A549 (cell line): ENCODE results near the gene GSTO2.

ENCODE experiments used
- CHD2 ChIP-seq: fragments of 150-350 bp; IDR thresholded peaks from 2 replicates; pipeline ENCODE4 v1.6.1; 2014; ENCODE audit warnings: low read length; ENCODE audit not compliant: partially characterized antibody
- EP300 ChIP-seq, 2 experiments: fragments of >200 bp; sonication (Bioruptor Twin); formaldehyde crosslinking; IDR thresholded peaks; 2 replicates in 1 of 2; 3 replicates in 1 of 2; pipeline ENCODE4 v1.6.1; 2016 to 2017
- FOSB ChIP-seq: fragments of 250-450 bp; sonication (Bioruptor Pico); IDR thresholded peaks from 2 replicates; pipeline ENCODE4 v1.5.0; 2020; ENCODE audit warnings: mild to moderate bottlenecking, moderate library complexity
- JUNB ChIP-seq: fragments of >200 bp; sonication (Bioruptor Twin); formaldehyde crosslinking; IDR thresholded peaks from 2 replicates; pipeline ENCODE4 v1.6.1; 2016
- MAFK ChIP-seq: fragments of 450-650 bp; IDR thresholded peaks from 2 replicates; pipeline ENCODE4 v1.6.1; 2014; ENCODE audit not compliant: partially characterized antibody
- MAZ ChIP-seq: fragments of 150-350 bp; IDR thresholded peaks from 2 replicates; pipeline ENCODE4 v1.6.1; 2014; ENCODE audit warnings: antibody characterized with exemption, low read depth, low read length, borderline replicate concordance
- POLR2A ChIP-seq: IDR thresholded peaks from 2 replicates; pipeline ENCODE4 v1.6.1; 2012; ENCODE audit warnings: mild to moderate bottlenecking, low read length
- POLR2AphosphoS2 ChIP-seq: conservative IDR thresholded peaks from 2 replicates; pipeline ENCODE4 v1.6.1; 2012; ENCODE audit warnings: low read length, improper control_type of control experiment, inconsistent platforms
- RCOR1 ChIP-seq: fragments of 150-350 bp; IDR thresholded peaks from 2 replicates; pipeline ENCODE4 v1.6.1; 2014; ENCODE audit warnings: antibody characterized with exemption, low read length, low read depth
- SREBF2 ChIP-seq: fragments of 450-650 bp; IDR thresholded peaks from 2 replicates; pipeline ENCODE4 v1.6.1; 2014; ENCODE audit warnings: mild to moderate bottlenecking, moderate library complexity
- TF ChIP-seq, protein P1 (sequence below): fragments of >200 bp; sonication (Bioruptor Twin); formaldehyde crosslinking; IDR thresholded peaks from 3 replicates; pipeline ENCODE4 v1.5.1; 2016
- TF ChIP-seq, protein P2 (sequence below): fragments of 250-450 bp; sonication (Bioruptor Pico); IDR thresholded peaks from 2 replicates; pipeline ENCODE4 v1.5.0; 2021; ENCODE audit warnings: mild to moderate bottlenecking, moderate library complexity, borderline replicate concordance

DNA sequence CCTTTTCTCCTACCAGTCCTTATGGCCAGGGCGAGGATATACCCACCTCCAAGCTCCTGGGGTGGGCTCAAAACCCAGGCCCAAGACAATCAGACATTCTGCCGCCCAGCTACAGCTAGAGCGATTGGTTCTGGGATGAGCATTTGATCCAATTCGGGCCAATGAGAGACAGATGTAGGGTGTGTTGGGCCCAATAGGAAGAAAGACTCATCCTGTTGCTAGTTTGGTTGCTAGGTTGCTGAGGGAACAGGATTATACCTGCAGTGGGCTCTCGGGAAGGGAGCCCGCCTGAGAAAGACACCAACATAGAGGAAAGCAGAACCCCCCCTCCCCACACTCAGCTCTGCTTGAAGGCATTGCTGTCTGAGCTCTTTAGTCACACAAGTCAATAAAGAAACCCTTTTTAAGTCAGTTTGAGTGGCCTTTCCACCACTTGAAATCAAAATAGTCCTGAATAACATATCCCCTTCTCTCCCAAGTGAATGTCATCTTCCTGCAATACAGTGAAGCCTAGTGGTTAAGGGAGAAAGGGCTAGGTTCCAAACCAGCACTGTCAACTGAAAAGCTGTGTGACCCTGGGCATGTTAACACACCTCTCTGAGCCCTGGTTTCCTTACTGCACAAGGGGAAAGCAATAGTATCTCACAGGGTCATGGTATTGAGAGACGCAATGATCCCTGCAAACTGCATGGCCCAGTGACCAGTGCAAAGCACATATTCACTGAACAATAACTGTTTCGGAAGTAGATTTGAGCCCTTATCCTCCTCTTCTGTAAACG, 47.5 kb downstream of the GSTO2 start:
- TF ChIP-seq, protein P1, sequence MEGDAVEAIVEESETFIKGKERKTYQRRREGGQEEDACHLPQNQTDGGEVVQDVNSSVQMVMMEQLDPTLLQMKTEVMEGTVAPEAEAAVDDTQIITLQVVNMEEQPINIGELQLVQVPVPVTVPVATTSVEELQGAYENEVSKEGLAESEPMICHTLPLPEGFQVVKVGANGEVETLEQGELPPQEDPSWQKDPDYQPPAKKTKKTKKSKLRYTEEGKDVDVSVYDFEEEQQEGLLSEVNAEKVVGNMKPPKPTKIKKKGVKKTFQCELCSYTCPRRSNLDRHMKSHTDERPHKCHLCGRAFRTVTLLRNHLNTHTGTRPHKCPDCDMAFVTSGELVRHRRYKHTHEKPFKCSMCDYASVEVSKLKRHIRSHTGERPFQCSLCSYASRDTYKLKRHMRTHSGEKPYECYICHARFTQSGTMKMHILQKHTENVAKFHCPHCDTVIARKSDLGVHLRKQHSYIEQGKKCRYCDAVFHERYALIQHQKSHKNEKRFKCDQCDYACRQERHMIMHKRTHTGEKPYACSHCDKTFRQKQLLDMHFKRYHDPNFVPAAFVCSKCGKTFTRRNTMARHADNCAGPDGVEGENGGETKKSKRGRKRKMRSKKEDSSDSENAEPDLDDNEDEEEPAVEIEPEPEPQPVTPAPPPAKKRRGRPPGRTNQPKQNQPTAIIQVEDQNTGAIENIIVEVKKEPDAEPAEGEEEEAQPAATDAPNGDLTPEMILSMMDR = no peak
- TF ChIP-seq, protein P2, sequence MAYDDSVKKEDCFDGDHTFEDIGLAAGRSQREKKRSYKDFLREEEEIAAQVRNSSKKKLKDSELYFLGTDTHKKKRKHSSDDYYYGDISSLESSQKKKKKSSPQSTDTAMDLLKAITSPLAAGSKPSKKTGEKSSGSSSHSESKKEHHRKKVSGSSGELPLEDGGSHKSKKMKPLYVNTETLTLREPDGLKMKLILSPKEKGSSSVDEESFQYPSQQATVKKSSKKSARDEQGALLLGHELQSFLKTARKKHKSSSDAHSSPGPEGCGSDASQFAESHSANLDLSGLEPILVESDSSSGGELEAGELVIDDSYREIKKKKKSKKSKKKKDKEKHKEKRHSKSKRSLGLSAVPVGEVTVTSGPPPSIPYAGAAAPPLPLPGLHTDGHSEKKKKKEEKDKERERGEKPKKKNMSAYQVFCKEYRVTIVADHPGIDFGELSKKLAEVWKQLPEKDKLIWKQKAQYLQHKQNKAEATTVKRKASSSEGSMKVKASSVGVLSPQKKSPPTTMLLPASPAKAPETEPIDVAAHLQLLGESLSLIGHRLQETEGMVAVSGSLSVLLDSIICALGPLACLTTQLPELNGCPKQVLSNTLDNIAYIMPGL (CRISPR knock-in tag) = no peak
- TF ChIP-seq POLR2A = no peak
- no peak for TF ChIP-seq FOSB
- TF ChIP-seq EP300 (IDR thresholded peaks at IDR 0.05) = no peak
- TF ChIP-seq RCOR1 = no peak
- no peak for TF ChIP-seq MAZ
- TF ChIP-seq SREBF2 = no peak
- no peak for TF ChIP-seq MAFK
- TF ChIP-seq JUNB = no peak
- no peak for TF ChIP-seq POLR2AphosphoS2
- no peak for TF ChIP-seq CHD2
